ENCODE results near the gene NEIL3.
A peak's percentile ranks its signal among the peaks of the same experiment; 100 is the strongest.

The NEIL3 gene

GRCh38 chr4:177315767-177316464, 6.2 kb downstream of the NEIL3 start:
- no peak for FAIRE-seq

GRCh38 chr4:177320721-177321120, 11.0 kb downstream of the NEIL3 start:
- DNase-seq (ENCODE audit: insufficient read length, low spot score) = no peak
- no peak for TF ChIP-seq CTCF (IDR thresholded peaks at IDR 0.05; ENCODE audit: insufficient read depth, missing control alignments)
- no peak for FAIRE-seq

More at GRCh38 chr4:177315767-177316464, 6.2 kb downstream of the NEIL3 start:
- DNase-seq (ENCODE audit: insufficient read length, low spot score) = no peak
- no peak for TF ChIP-seq CTCF (IDR thresholded peaks at IDR 0.05; ENCODE audit: insufficient read depth, missing control alignments)

- no peak for TF ChIP-seq CTCF (IDR thresholded peaks at IDR 0.05; ENCODE audit: insufficient read depth, missing control alignments)
- DNase-seq (ENCODE audit: insufficient read length, low spot score) (no peak), FAIRE-seq (no peak)
Measured at GRCh38 chr4:177321647-177322046, 12.0 kb downstream of the NEIL3 start.

GRCh38 chr4:177322266-177322665, 12.6 kb downstream of the NEIL3 start:
- DNase-seq (ENCODE audit: insufficient read length, low spot score) (no peak), FAIRE-seq (peak; percentile 46)
- TF ChIP-seq CTCF (IDR thresholded peaks at IDR 0.05; ENCODE audit: insufficient read depth, missing control alignments) = no peak

GRCh38 chr4:177322881-177323280, 13.2 kb downstream of the NEIL3 start:
- no peak for FAIRE-seq
- no peak for TF ChIP-seq CTCF (IDR thresholded peaks at IDR 0.05; ENCODE audit: insufficient read depth, missing control alignments)
- DNase-seq (ENCODE audit: insufficient read length, low spot score) = no peak

- TF ChIP-seq CTCF (IDR thresholded peaks at IDR 0.05; ENCODE audit: insufficient read depth, missing control alignments) = no peak
- FAIRE-seq (no peak), DNase-seq (ENCODE audit: insufficient read length, low spot score) (no peak)
Measured at GRCh38 chr4:177323416-177323815, 13.7 kb downstream of the NEIL3 start.

- no peak for FAIRE-seq
- no peak for TF ChIP-seq CTCF (IDR thresholded peaks at IDR 0.05; ENCODE audit: insufficient read depth, missing control alignments)
- no peak for DNase-seq (ENCODE audit: insufficient read length, low spot score)
Measured at GRCh38 chr4:177332119-177332518, 22.4 kb downstream of the NEIL3 start.

Measured in D721Med (cell line).